Measurements from ENCODE around the gene COIL. TPM values are rescaled to one million over a fixed set of nuclear protein-coding genes. Genes with fewer than 3 reads are reported as not detected.
"Not testable (repeated sequence)": the region's sequence is repeated elsewhere in the genome, so short reads cannot be mapped to it uniquely, and the experiment has no call there.

Gene COIL
- total RNA-seq, 1 experiment from 2014 or later, result 23.0 TPM

- no peak for DNase-seq (ENCODE audit: low spot score)
Observed at GRCh38 chr17:56978441-56979090, 17.7 kb upstream of the COIL start.

- DNase-seq (ENCODE audit: low spot score), result peak; percentile 85
Observed at GRCh38 chr17:56977673-56978395, 17.0 kb upstream of the COIL start, which contains the start of gene SCPEP1. Gene SCPEP1 (plus strand): TSS chr17:56978131. CDS start chr17:56978160, 29 bp downstream.

GRCh38 chr17:56976941-56977608, 16.2 kb upstream of the COIL start:
- no peak for DNase-seq (ENCODE audit: low spot score)

GRCh38 chr17:56975656-56976055, 14.8 kb upstream of the COIL start:
- DNase-seq (ENCODE audit: low spot score), result no peak

- no peak for DNase-seq (ENCODE audit: low spot score)
Observed at GRCh38 chr17:56974055-56974454, 13.2 kb upstream of the COIL start.

GRCh38 chr17:56973520-56973919, 12.7 kb upstream of the COIL start:
- no peak for DNase-seq (ENCODE audit: low spot score)

- no peak for DNase-seq (ENCODE audit: low spot score)
Observed at GRCh38 chr17:56972111-56972730, 11.4 kb upstream of the COIL start.

- DNase-seq (ENCODE audit: low spot score), result no peak
Observed at GRCh38 chr17:56970974-56971373, 10.1 kb upstream of the COIL start.

GRCh38 chr17:56966338-56966737, 5.5 kb upstream of the COIL start:
- no peak for DNase-seq (ENCODE audit: low spot score)

GRCh38 chr17:56965681-56966080, 4.8 kb upstream of the COIL start:
- not testable (repeated sequence) for DNase-seq (ENCODE audit: low spot score)

- DNase-seq (ENCODE audit: low spot score), result not testable (repeated sequence)
Observed at GRCh38 chr17:56965241-56965640, 4.4 kb upstream of the COIL start.

GRCh38 chr17:56956992-56957391, 3.9 kb downstream of the COIL start:
- no peak for DNase-seq (ENCODE audit: low spot score)

- no peak for DNase-seq (ENCODE audit: low spot score)
Observed at GRCh38 chr17:56949595-56949994, 11.3 kb downstream of the COIL start.

- no peak for DNase-seq (ENCODE audit: low spot score)
Observed at GRCh38 chr17:56948491-56948890, 12.4 kb downstream of the COIL start.

- DNase-seq (ENCODE audit: low spot score), result no peak
Observed at GRCh38 chr17:56947741-56948140, 13.1 kb downstream of the COIL start.

- DNase-seq (ENCODE audit: low spot score), result no peak
Observed at GRCh38 chr17:56945938-56946505, 14.8 kb downstream of the COIL start.

GRCh38 chr17:56943505-56944125, 17.2 kb downstream of the COIL start:
- no peak for DNase-seq (ENCODE audit: low spot score)

- peak; percentile 45 for DNase-seq (ENCODE audit: low spot score)
Observed at GRCh38 chr17:56939869-56940484, 20.9 kb downstream of the COIL start.

- not testable (repeated sequence) for DNase-seq (ENCODE audit: low spot score)
Observed at GRCh38 chr17:56938206-56938605, 22.6 kb downstream of the COIL start.

GRCh38 chr17:56937687-56938086, 23.2 kb downstream of the COIL start:
- DNase-seq (ENCODE audit: low spot score), result no peak

GRCh38 chr17:56936697-56937322, 24.0 kb downstream of the COIL start:
- DNase-seq (ENCODE audit: low spot score), result no peak
